ENCODE results near the gene ILKAP. TPM values are rescaled to one million over a fixed set of nuclear protein-coding genes. Genes with fewer than 3 reads are reported as not detected.

Gene ILKAP
- polyA plus RNA-seq, 1 of the 3 experiments (the other 2 are of a cell fraction) = 49.2 TPM

DNA sequence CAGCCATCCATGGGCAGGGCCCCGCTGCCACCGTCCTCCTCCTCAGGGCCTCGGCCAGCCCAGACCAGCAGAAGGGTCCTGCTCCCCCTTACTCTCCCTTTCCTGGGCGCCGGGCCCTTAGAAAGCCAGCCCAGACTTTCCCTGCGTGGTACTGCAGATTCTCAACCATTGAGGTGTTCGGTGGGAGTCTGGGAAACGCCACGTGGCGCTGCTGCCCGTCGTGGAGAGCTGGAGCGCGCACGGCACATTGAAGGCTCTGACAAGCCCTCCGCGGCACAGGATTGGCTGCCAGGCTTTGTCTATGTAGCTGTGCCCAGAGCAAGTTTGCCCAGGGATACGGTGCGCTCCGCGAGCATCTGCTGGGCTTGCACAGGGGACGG, 75.4 kb downstream of the ILKAP start:
- no peaks in the 10 kb centered on the region for H3K4me1 ChIP-seq (ENCODE audit: control insufficient read depth in 1 of 2, insufficient read depth in 2 of 2, low read depth in 1 of 2, low read length in 1 of 2)
- no peak overlapping the region for H2AFZ ChIP-seq (ENCODE audit: low read depth)
- no peaks in the 10 kb centered on the region for H3K36me3 ChIP-seq (replicated peaks in 1 of 2; ENCODE audit: control insufficient read depth in 1 of 2, insufficient read depth in 2 of 2, low read length in 1 of 2)
- no peak overlapping the region for H3K27ac ChIP-seq (ENCODE audit: low read depth in 2 of 2, low read length in 1 of 2)
- no peaks in the 10 kb centered on the region for H3K9me3 ChIP-seq
- no peak overlapping the region for H3K4me2 ChIP-seq
- POLR2A ChIA-PET = no interaction called here
- no peak overlapping the region for H3K9ac ChIP-seq
- WGBS (ENCODE audit: low lambda C conversion rate) = 89% methylated on average over 17 of the region's 22 CpGs
- H4K20me1 ChIP-seq (ENCODE audit: insufficient read depth) = no peaks in the 10 kb centered on the region
- H3K79me2 ChIP-seq (ENCODE audit: insufficient read depth) = no peaks in the 10 kb centered on the region
- H3K27me3 ChIP-seq (ENCODE audit: insufficient read depth) = no peaks in the 10 kb centered on the region
- no peaks in the 10 kb centered on the region for H3K9me2 ChIP-seq
- DNase-seq = no peak
- CTCF ChIA-PET = no interaction called here
- no peak for TF ChIP-seq EZH2phosphoT487 (IDR thresholded peaks at IDR 0.05; ENCODE audit: borderline replicate concordance, low read depth)
- no peak for TF ChIP-seq NRF1 (IDR thresholded peaks at IDR 0.05; ENCODE audit: low read depth, low read length)
- TF ChIP-seq TAF1 (IDR thresholded peaks at IDR 0.05; ENCODE audit: borderline replicate concordance, low read depth, low read length) = no peak
- TF ChIP-seq FOSL2 (IDR thresholded peaks at IDR 0.05; ENCODE audit: borderline replicate concordance, low read depth) = no peak
- TF ChIP-seq, protein P1, sequence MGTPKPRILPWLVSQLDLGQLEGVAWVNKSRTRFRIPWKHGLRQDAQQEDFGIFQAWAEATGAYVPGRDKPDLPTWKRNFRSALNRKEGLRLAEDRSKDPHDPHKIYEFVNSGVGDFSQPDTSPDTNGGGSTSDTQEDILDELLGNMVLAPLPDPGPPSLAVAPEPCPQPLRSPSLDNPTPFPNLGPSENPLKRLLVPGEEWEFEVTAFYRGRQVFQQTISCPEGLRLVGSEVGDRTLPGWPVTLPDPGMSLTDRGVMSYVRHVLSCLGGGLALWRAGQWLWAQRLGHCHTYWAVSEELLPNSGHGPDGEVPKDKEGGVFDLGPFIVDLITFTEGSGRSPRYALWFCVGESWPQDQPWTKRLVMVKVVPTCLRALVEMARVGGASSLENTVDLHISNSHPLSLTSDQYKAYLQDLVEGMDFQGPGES (IDR thresholded peaks at IDR 0.05; ENCODE audit: low read depth, low read length) = no peak
- TF ChIP-seq MEF2A (IDR thresholded peaks at IDR 0.05; ENCODE audit: borderline replicate concordance, low read depth) = no peak
- TF ChIP-seq, protein P2, sequence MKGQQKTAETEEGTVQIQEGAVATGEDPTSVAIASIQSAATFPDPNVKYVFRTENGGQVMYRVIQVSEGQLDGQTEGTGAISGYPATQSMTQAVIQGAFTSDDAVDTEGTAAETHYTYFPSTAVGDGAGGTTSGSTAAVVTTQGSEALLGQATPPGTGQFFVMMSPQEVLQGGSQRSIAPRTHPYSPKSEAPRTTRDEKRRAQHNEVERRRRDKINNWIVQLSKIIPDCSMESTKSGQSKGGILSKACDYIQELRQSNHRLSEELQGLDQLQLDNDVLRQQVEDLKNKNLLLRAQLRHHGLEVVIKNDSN (IDR thresholded peaks at IDR 0.05; ENCODE audit: borderline replicate concordance, low read depth) = no peak
- TF ChIP-seq, protein P3, sequence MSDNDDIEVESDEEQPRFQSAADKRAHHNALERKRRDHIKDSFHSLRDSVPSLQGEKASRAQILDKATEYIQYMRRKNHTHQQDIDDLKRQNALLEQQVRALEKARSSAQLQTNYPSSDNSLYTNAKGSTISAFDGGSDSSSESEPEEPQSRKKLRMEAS (IDR thresholded peaks at IDR 0.05; ENCODE audit: low read depth) = no peak
- TF ChIP-seq, protein P4, sequence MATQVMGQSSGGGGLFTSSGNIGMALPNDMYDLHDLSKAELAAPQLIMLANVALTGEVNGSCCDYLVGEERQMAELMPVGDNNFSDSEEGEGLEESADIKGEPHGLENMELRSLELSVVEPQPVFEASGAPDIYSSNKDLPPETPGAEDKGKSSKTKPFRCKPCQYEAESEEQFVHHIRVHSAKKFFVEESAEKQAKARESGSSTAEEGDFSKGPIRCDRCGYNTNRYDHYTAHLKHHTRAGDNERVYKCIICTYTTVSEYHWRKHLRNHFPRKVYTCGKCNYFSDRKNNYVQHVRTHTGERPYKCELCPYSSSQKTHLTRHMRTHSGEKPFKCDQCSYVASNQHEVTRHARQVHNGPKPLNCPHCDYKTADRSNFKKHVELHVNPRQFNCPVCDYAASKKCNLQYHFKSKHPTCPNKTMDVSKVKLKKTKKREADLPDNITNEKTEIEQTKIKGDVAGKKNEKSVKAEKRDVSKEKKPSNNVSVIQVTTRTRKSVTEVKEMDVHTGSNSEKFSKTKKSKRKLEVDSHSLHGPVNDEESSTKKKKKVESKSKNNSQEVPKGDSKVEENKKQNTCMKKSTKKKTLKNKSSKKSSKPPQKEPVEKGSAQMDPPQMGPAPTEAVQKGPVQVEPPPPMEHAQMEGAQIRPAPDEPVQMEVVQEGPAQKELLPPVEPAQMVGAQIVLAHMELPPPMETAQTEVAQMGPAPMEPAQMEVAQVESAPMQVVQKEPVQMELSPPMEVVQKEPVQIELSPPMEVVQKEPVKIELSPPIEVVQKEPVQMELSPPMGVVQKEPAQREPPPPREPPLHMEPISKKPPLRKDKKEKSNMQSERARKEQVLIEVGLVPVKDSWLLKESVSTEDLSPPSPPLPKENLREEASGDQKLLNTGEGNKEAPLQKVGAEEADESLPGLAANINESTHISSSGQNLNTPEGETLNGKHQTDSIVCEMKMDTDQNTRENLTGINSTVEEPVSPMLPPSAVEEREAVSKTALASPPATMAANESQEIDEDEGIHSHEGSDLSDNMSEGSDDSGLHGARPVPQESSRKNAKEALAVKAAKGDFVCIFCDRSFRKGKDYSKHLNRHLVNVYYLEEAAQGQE (IDR thresholded peaks at IDR 0.05; ENCODE audit: low read depth, low read length) = no peak
- TF ChIP-seq TCF12 (IDR thresholded peaks at IDR 0.05) = no peak
- no peak for TF ChIP-seq FOXJ3 (CRISPR knock-in tag; IDR thresholded peaks at IDR 0.05)
- TF ChIP-seq CHD2 (IDR thresholded peaks at IDR 0.05; ENCODE audit: low read length, partially characterized antibody) = no peak
- H3K4me3 ChIP-seq (ENCODE audit: low read depth in 2 of 2, low read length in 1 of 2) = no peak overlapping the region
- H3F3A ChIP-seq (replicated peaks; ENCODE audit: insufficient read depth) = no peaks in the 10 kb centered on the region

All from SK-N-SH (cell line).